Vagina (tissue), 2 donors: Measurements from ENCODE around the gene KRTAP1-1. TPM values are rescaled to one million over a fixed set of nuclear protein-coding genes. Genes with fewer than 3 reads are reported as not detected.
A peak's percentile ranks its signal among the peaks of the same experiment; 100 is the strongest.

Source experiments
- DNase-seq, 2 donors: peaks; one replicate each; pipeline ENCODE4 v3.0.0-alpha.2; 2017; ENCODE audit errors: extremely low spot score in 2 of 2
- H3K27ac ChIP-seq: fragments of 200-600 bp; sonication (generic); one replicate; pipeline ENCODE4 v1.5.1; 2019
- H3K27me3 ChIP-seq: fragments of 200-600 bp; sonication (generic); one replicate; pipeline ENCODE4 v1.5.1; 2019
- H3K36me3 ChIP-seq, 2 donors: fragments of 200-600 bp; sonication (generic); one replicate each; pipeline ENCODE4 v1.5.1; 2017 to 2019
- H3K4me1 ChIP-seq: fragments of 200-600 bp; sonication (generic); one replicate; pipeline ENCODE4 v1.5.1; 2019
- H3K4me3 ChIP-seq, 2 donors: fragments of 200-600 bp; sonication (generic); 1 replicate in 1 of 2; 2 replicates in 1 of 2; pipeline ENCODE4 v1.5.1; 2016 to 2019
- H3K9me3 ChIP-seq: fragments of 200-600 bp; sonication (generic); one replicate; pipeline ENCODE4 v1.5.1; 2019
- CTCF ChIP-seq, 3 experiments: fragments of 450-650 bp in 2 of 3; fragments of 200-600 bp in 1 of 3; sonication (generic) in 1 of 3; IDR thresholded peaks; one replicate each; pipeline ENCODE4 v1.5.1; 2017 to 2019; ENCODE audit warnings: antibody characterized with exemption in 3 of 3, mild to moderate bottlenecking in 2 of 3, moderate library complexity in 2 of 3
- POLR2A ChIP-seq, 2 donors: fragments of 450-650 bp; IDR thresholded peaks; one replicate each; pipeline ENCODE4 v1.6.1; 2017; ENCODE audit warnings: antibody characterized with exemption in 2 of 2, mild to moderate bottlenecking in 2 of 2, moderate library complexity in 2 of 2
- POLR2AphosphoS5 ChIP-seq, 2 donors: sonication (generic); formaldehyde crosslinking; IDR thresholded peaks; one replicate each; pipeline ENCODE4 v1.9.0; 2017; ENCODE audit warnings: antibody characterized with exemption in 2 of 2, mild to moderate bottlenecking in 2 of 2, low read depth in 1 of 2; ENCODE audit not compliant: insufficient read depth in 1 of 2
- intact Hi-C: fragments of 100-400 bp; cut with DNase I; formaldehyde crosslinking; loops from one replicate; pipeline ENCODE4 v1.15.1; 2023
- total RNA-seq: library from RNA; depleted of rRNA; stranded (reverse); fragments of >200 nt; gene quantifications from one replicate; pipeline ENCODE4 v1.2.3, GENCODE V29; 2016

The KRTAP1-1 gene
- total RNA-seq, 1 donor from 2014 or later, result not detected

DNA sequence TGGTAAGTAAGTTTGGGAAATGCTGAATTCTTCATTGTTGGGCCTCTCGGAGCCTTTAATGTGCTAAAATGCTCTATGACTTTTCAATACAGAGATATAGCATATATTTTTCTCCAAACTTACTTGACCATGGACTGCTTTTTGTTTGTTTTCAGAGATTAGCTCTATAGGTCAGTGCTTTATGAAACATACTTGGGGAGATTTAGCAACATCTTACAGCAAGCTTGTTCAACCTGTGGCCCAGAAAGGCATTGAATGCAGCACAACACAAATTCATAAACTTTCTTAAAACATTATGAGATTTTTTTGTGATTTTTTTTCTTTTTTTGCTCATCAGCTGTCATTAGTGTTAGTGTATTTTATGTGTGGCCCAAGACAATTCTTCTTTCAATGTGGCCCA, 31.3 kb downstream of the KRTAP1-1 start:
- no peaks in the 10 kb centered on the region for H3K27me3 ChIP-seq
- H3K36me3 ChIP-seq, result no peaks in the 10 kb centered on the region
- peak overlapping the region; percentile 20 for H3K27ac ChIP-seq
- intact Hi-C loops, result no loop called here
- peaks cover 7% of the 10 kb centered on the region for H3K4me1 ChIP-seq
- no peak overlapping the region for H3K4me3 ChIP-seq
- TF ChIP-seq POLR2AphosphoS5 (IDR thresholded peaks at IDR 0.05; ENCODE audit: insufficient read depth in 1 of 2, low read depth in 1 of 2) (no peak), POLR2A (IDR thresholded peaks at IDR 0.05) (no peak), CTCF (IDR thresholded peaks at IDR 0.05) (no peak)
- no peak for DNase-seq
- no peaks in the 10 kb centered on the region for H3K9me3 ChIP-seq

DNA sequence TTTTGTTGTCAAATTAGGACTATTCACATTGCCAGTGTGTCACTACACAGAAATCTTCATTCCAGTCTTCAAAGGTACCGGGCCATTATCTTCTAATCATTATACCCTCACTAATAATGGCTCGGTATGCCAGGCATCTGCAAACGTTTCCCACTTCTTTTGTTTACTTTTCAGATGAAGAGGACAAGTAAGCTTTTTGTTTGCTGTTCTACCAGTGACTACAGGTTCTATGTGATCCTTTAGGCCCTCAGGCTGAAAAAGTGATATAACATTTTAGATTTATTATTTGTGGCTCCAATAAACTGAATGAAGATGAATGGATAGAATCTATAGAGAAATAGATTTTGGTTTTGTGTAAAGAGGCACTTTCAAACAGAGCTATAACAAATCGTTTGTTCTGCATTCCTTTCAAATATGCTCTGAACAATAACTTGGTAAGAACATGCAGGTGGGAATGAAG, 31.9 kb downstream of the KRTAP1-1 start:
- TF ChIP-seq POLR2A (IDR thresholded peaks at IDR 0.05) (no peak), CTCF (IDR thresholded peaks at IDR 0.05) (no peak), POLR2AphosphoS5 (IDR thresholded peaks at IDR 0.05; ENCODE audit: insufficient read depth in 1 of 2, low read depth in 1 of 2) (no peak)
- no peaks in the 10 kb centered on the region for H3K9me3 ChIP-seq
- H3K27me3 ChIP-seq, result no peaks in the 10 kb centered on the region
- H3K4me1 ChIP-seq, result peaks cover 7% of the 10 kb centered on the region
- H3K36me3 ChIP-seq, result no peaks in the 10 kb centered on the region
- H3K27ac ChIP-seq, result peak overlapping the region; percentile 20
- no peak overlapping the region for H3K4me3 ChIP-seq
- no peak for DNase-seq
- intact Hi-C loops, result no loop called here

DNA sequence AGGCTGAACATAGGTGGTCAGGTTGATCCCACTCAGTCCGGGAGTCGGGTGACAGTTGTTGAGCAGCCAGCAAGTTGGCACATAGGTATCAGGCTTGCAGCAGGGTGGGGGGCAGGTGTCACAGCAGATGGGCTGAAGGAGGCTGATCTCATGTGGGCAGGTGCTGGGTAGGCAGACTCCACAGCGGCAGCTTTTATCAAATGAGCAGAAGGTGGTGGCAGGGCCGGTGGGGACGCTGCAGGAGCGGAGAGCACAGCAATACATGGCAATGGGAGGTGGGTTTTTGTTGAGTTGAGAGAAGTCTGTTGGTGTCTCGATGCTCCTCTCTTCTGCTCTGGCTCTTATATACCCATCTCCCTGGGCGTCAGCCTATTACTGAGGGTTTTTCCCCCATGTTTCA, 32.4 kb downstream of the KRTAP1-1 start, which contains the start of gene KRTAP3-1:
Gene KRTAP3-1, minus strand, starts transcription at position 318 of the 400 bp plus-strand sequence. Its CDS starts 54 bp downstream, at position 264.
- intact Hi-C loops, result no loop called here
- peak within 1 kb of the TSS; percentile 20 for H3K27ac ChIP-seq
- no peak for DNase-seq
- no peak within 1 kb of the TSS for H3K4me3 ChIP-seq
- no peaks in the 10 kb centered on the region for H3K9me3 ChIP-seq
- TF ChIP-seq POLR2A (IDR thresholded peaks at IDR 0.05) (no peak), POLR2AphosphoS5 (IDR thresholded peaks at IDR 0.05; ENCODE audit: insufficient read depth in 1 of 2, low read depth in 1 of 2) (no peak), CTCF (IDR thresholded peaks at IDR 0.05) (no peak)
- no peaks in the 10 kb centered on the region for H3K36me3 ChIP-seq
- no peaks in the 10 kb centered on the region for H3K27me3 ChIP-seq
- peaks cover 6% of the 10 kb centered on the region for H3K4me1 ChIP-seq

DNA sequence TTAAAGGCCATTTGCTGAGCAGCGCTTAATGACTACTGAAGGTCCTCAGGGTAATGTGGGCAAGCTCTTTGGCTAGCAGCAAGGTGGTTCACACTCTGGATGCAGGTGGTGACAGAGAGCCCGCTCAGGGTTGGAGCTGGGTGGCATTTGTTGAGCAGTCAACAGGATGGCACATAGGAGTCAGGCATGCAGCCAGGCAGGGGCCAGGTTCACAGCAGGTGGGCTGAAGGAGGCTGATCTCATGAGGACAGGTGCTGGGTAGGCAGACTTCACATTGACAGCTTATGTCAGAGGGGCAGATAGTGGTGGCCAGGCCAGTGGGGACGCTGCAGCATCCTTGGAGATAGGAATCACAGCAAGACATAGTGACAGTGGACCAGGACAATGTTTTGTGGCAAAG, 36.9 kb downstream of the KRTAP1-1 start:
- H3K27me3 ChIP-seq, result no peaks in the 10 kb centered on the region
- H3K4me3 ChIP-seq, result no peak overlapping the region
- H3K27ac ChIP-seq, result no peak overlapping the region
- intact Hi-C loops, result no loop called here
- TF ChIP-seq CTCF (IDR thresholded peaks at IDR 0.05), result no peak
- no peak for TF ChIP-seq POLR2A (IDR thresholded peaks at IDR 0.05)
- no peak for TF ChIP-seq POLR2AphosphoS5 (IDR thresholded peaks at IDR 0.05; ENCODE audit: insufficient read depth in 1 of 2, low read depth in 1 of 2)
- no peak for DNase-seq
- no peaks in the 10 kb centered on the region for H3K4me1 ChIP-seq
- no peaks in the 10 kb centered on the region for H3K36me3 ChIP-seq
- no peaks in the 10 kb centered on the region for H3K9me3 ChIP-seq

DNA sequence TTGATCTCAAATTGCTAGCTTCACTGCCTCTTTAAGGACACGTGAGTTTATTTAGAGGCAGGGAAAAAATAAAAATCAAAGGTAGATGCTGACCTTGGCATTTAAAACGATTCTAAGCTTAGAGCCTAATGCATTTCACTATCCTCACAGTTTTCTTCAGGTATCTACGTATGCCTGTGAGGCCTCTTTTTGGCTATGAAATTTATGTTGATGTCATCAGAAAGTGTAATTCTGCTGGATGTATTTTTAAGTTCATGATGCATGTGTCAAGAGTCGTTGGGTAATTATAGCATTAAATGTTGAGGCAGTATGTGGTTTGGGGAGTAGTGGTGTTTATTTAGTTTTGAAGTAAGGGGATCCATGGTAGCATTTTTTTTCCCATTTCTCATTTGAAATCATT, 37.3 kb downstream of the KRTAP1-1 start:
- DNase-seq, result no peak
- H3K4me1 ChIP-seq, result no peaks in the 10 kb centered on the region
- H3K27me3 ChIP-seq, result no peaks in the 10 kb centered on the region
- intact Hi-C loops, result no loop called here
- H3K9me3 ChIP-seq, result no peaks in the 10 kb centered on the region
- H3K36me3 ChIP-seq, result no peaks in the 10 kb centered on the region
- no peak overlapping the region for H3K4me3 ChIP-seq
- H3K27ac ChIP-seq, result no peak overlapping the region
- TF ChIP-seq CTCF (IDR thresholded peaks at IDR 0.05) (no peak), POLR2A (IDR thresholded peaks at IDR 0.05) (no peak), POLR2AphosphoS5 (IDR thresholded peaks at IDR 0.05; ENCODE audit: insufficient read depth in 1 of 2, low read depth in 1 of 2) (no peak)
